Measurements from ENCODE around the gene MBNL1.

GRCh38 chr3:152256851-152257562 is 11.7 kb upstream of the MBNL1 start:
- TF ChIP-seq, protein P1, sequence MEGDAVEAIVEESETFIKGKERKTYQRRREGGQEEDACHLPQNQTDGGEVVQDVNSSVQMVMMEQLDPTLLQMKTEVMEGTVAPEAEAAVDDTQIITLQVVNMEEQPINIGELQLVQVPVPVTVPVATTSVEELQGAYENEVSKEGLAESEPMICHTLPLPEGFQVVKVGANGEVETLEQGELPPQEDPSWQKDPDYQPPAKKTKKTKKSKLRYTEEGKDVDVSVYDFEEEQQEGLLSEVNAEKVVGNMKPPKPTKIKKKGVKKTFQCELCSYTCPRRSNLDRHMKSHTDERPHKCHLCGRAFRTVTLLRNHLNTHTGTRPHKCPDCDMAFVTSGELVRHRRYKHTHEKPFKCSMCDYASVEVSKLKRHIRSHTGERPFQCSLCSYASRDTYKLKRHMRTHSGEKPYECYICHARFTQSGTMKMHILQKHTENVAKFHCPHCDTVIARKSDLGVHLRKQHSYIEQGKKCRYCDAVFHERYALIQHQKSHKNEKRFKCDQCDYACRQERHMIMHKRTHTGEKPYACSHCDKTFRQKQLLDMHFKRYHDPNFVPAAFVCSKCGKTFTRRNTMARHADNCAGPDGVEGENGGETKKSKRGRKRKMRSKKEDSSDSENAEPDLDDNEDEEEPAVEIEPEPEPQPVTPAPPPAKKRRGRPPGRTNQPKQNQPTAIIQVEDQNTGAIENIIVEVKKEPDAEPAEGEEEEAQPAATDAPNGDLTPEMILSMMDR (IDR thresholded peaks at IDR 0.05), result no peak
- TF ChIP-seq EP300 (IDR thresholded peaks at IDR 0.05) (no peak), POLR2AphosphoS5 (IDR thresholded peaks at IDR 0.05) (no peak)

Data from upper lobe of left lung (tissue), 4 donors.